ENCODE measurements around the gene CCDC92.

The CCDC92 gene

DNA sequence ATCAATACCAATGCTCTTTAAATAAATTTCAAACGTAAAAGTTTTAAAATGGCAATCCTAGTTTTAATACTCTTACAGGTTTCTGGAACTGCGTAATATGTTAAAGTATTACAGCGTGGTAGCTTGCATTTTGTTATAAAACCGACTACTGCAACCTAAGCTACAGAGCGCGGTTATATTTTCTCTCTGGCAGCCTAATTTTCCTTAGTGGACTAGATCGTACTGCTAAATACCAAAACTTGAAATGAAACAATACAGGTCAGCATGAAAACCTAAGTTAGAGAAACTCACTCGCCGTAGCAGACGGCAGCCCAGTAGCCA is 1.2 kb downstream of the CCDC92 start:
- TF ChIP-seq CTCF (IDR thresholded peaks at IDR 0.05; ENCODE audit: low read depth, low read length, missing control alignments): no peak
- Histone ChIP-seq H3K4me3 (ENCODE audit: low read depth, low read length) (peak overlapping the region; percentile 68), H3K27me3 (replicated peaks) (no peaks in the 10 kb centered on the region), H3K27ac (peak overlapping the region; percentile 4), H3K36me3 (replicated peaks) (no peaks in the 10 kb centered on the region)
- in situ Hi-C loops (cut with HindIII; ENCODE audit: low pct_ligation_motif_present, low sequenced_read_pairs): no loop called here
- no peak for DNase-seq

DNA sequence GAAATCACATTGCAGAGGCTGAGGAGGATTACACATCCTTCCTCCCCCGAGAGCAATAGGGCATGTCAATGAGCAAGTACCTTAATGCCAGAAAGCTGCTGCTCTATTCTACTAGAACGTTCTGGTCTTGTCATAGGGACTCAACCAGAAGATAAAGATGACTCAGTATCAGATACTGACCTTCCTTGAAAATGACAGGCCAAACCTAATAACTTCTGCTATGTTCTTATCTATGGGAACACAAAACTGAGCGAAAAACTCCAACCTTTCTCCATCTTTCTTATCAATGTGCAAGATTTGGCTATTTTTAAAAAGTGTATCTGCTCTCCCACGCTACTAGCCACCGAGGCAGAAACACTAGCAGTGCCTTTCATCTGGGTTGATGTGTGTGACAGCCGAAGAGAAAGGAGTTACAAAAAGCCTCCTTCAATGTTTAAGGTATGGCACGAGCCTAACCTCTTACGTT is 5.5 kb downstream of the CCDC92 start:
- in situ Hi-C loops (cut with HindIII; ENCODE audit: low pct_ligation_motif_present, low sequenced_read_pairs): no loop called here
- Histone ChIP-seq H3K4me3 (ENCODE audit: low read depth, low read length) (no peak overlapping the region), H3K27ac (no peak overlapping the region), H3K27me3 (replicated peaks) (no peaks in the 10 kb centered on the region), H3K36me3 (replicated peaks) (no peaks in the 10 kb centered on the region)
- TF ChIP-seq CTCF (IDR thresholded peaks at IDR 0.05; ENCODE audit: low read depth, low read length, missing control alignments): no peak
- DNase-seq: no peak

- in situ Hi-C loops (cut with HindIII; ENCODE audit: low pct_ligation_motif_present, low sequenced_read_pairs): no loop called here
- no peak overlapping the region for H3K4me3 ChIP-seq (ENCODE audit: low read depth, low read length)
- H3K36me3 ChIP-seq (replicated peaks): no peaks in the 10 kb centered on the region
- TF ChIP-seq CTCF (IDR thresholded peaks at IDR 0.05; ENCODE audit: low read depth, low read length, missing control alignments): no peak
- H3K27me3 ChIP-seq (replicated peaks): no peaks in the 10 kb centered on the region
- no peak overlapping the region for H3K27ac ChIP-seq
- peak; percentile 45 for DNase-seq
Measured at GRCh38 chr12:123966596-123966995, 6.0 kb downstream of the CCDC92 start.

DNA sequence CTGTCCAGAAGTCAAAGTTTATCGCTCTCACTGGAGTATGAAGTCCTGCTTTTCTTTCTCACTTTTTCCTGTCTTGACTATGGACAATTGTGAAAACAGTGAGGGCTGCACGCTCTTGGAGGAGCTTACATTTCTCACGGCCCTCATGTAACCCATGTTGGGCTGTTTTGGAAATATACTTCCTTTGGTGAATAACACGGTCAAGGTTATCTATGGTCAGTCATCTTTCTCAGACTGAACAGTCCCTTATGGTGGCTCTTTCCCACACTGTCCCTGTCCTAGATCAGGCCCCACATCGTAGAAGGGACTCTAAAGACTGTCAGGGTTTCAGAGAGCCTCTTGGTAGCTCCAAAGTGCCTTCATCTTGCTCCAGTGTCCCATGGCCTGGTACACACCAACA is 7.2 kb downstream of the CCDC92 start:
- H3K36me3 ChIP-seq (replicated peaks): no peaks in the 10 kb centered on the region
- TF ChIP-seq CTCF (IDR thresholded peaks at IDR 0.05; ENCODE audit: low read depth, low read length, missing control alignments): no peak
- no peaks in the 10 kb centered on the region for H3K27me3 ChIP-seq (replicated peaks)
- H3K4me3 ChIP-seq (ENCODE audit: low read depth, low read length): no peak overlapping the region
- DNase-seq: no peak
- in situ Hi-C loops (cut with HindIII; ENCODE audit: low pct_ligation_motif_present, low sequenced_read_pairs): no loop called here
- H3K27ac ChIP-seq: no peak overlapping the region

- Histone ChIP-seq H3K36me3 (replicated peaks) (no peaks in the 10 kb centered on the region), H3K4me3 (ENCODE audit: low read depth, low read length) (no peak overlapping the region), H3K27ac (no peak overlapping the region), H3K27me3 (replicated peaks) (no peaks in the 10 kb centered on the region)
- no peak for TF ChIP-seq CTCF (IDR thresholded peaks at IDR 0.05; ENCODE audit: low read depth, low read length, missing control alignments)
- DNase-seq: no peak
- in situ Hi-C loops (cut with HindIII; ENCODE audit: low pct_ligation_motif_present, low sequenced_read_pairs): no loop called here
Measured at GRCh38 chr12:123963821-123964220, 8.8 kb downstream of the CCDC92 start.

- in situ Hi-C loops (cut with HindIII; ENCODE audit: low pct_ligation_motif_present, low sequenced_read_pairs): no loop called here
- DNase-seq: no peak
- TF ChIP-seq CTCF (IDR thresholded peaks at IDR 0.05; ENCODE audit: low read depth, low read length, missing control alignments): no peak
- H3K27ac ChIP-seq: no peak overlapping the region
- H3K27me3 ChIP-seq (replicated peaks): no peaks in the 10 kb centered on the region
- no peak overlapping the region for H3K4me3 ChIP-seq (ENCODE audit: low read depth, low read length)
- H3K36me3 ChIP-seq (replicated peaks): no peaks in the 10 kb centered on the region
Measured at GRCh38 chr12:123962513-123962912, 10.1 kb downstream of the CCDC92 start.
